Left ventricle myocardium inferior (tissue), 1 donor: ENCODE measurements around the gene NXN. TPM values are rescaled to one million over a fixed set of nuclear protein-coding genes. Genes with fewer than 3 reads are reported as not detected.

Experiments used
- DNase-seq: peaks from one replicate; pipeline ENCODE4 v3.0.0-alpha.2; 2020
- H3K27ac ChIP-seq: fragments of 200-600 bp; replicated peaks from 2 replicates; pipeline ENCODE4 v1.8.0; 2021
- H3K27me3 ChIP-seq: fragments of 200-600 bp; 2 replicates; pipeline ENCODE4 v1.8.0; 2021; ENCODE audit warnings: low read depth
- H3K36me3 ChIP-seq: fragments of 200-600 bp; 2 replicates; pipeline ENCODE4 v1.8.0; 2021
- H3K4me1 ChIP-seq: fragments of 200-600 bp; 2 replicates; pipeline ENCODE4 v1.8.0; 2021
- H3K4me3 ChIP-seq: fragments of 200-600 bp; 2 replicates; pipeline ENCODE4 v1.8.0; 2021; ENCODE audit warnings: mild to moderate bottlenecking, moderate library complexity
- H3K9me3 ChIP-seq: fragments of 200-600 bp; replicated peaks from 2 replicates; pipeline ENCODE4 v1.8.0; 2021
- intact Hi-C: fragments of 100-400 bp; cut with micrococcal nuclease; formaldehyde crosslinking; loops from one replicate; pipeline ENCODE4 v1.11.0; 2022
- total RNA-seq: library from RNA; stranded (reverse); fragmentation: NEBNext Ultra II Directional; extraction: Animal tissue kit (Norgen Biotek cat#: 25700); gene quantifications from one replicate; pipeline ENCODE4 v1.2.1, GENCODE V29; 2021
- TF ChIP-seq, protein P1 (sequence below): fragments of 200-600 bp; IDR thresholded peaks from 2 replicates; pipeline ENCODE4 v1.8.0; 2021; ENCODE audit warnings: antibody characterized with exemption, mild to moderate bottlenecking, borderline replicate concordance
- donor health status: DM: no; HTN: yes; CAD: no; lungs with severe emphysema.

The NXN gene
- total RNA-seq, 1 donor from 2014 or later = 13.8 TPM

DNA sequence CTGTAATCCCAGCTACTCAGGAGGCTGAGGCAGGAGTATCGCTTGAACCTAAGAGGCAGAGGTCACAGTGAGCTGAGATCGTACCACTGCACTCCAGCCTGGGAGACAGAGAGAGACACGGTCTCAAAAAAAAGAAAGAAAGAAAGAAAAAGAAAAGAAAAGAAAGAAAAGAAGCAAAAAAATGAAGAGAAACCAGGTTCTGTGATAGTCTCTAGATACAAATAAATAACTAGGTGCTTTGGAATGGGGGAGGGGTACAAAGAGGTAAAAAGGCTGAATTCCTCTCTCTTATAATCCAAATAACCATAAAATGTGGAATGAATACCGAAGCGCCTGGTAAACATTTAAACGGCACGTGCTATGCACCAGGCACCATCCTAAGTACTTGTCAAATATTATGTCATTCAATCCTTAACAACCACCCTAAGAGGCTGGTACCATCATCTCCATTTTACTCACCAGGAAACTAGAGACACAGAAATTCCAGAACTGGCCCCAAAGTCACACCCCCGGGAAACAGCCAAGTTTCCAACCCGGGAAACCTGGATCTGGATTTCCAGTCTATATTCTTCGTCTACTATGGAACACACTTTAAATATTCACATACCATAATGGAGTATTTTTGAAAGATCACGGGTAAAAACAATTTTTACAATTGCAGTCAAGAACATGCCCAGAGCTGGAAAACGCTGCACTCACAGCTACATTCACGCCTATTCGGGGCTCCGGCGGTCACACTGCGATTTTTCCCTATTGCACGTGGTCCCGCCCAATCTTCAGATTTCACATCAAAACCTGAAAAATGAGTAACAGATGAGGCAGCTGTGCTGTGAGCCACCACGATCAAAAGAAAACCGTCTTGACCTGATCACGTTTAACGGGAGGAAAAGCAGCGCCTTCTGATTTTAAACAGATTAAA is 10.5 kb downstream of the NXN start:
- Histone ChIP-seq H3K9me3 (no peaks in the 10 kb centered on the region), H3K36me3 (no peaks in the 10 kb centered on the region), H3K27me3 (no peaks in the 10 kb centered on the region), H3K4me3 (no peak overlapping the region), H3K27ac (no peak overlapping the region), H3K4me1 (peaks cover 9% of the 10 kb centered on the region)
- intact Hi-C loops = no loop called here
- TF ChIP-seq, protein P1, sequence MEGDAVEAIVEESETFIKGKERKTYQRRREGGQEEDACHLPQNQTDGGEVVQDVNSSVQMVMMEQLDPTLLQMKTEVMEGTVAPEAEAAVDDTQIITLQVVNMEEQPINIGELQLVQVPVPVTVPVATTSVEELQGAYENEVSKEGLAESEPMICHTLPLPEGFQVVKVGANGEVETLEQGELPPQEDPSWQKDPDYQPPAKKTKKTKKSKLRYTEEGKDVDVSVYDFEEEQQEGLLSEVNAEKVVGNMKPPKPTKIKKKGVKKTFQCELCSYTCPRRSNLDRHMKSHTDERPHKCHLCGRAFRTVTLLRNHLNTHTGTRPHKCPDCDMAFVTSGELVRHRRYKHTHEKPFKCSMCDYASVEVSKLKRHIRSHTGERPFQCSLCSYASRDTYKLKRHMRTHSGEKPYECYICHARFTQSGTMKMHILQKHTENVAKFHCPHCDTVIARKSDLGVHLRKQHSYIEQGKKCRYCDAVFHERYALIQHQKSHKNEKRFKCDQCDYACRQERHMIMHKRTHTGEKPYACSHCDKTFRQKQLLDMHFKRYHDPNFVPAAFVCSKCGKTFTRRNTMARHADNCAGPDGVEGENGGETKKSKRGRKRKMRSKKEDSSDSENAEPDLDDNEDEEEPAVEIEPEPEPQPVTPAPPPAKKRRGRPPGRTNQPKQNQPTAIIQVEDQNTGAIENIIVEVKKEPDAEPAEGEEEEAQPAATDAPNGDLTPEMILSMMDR = no peak
- no peak for DNase-seq

DNA sequence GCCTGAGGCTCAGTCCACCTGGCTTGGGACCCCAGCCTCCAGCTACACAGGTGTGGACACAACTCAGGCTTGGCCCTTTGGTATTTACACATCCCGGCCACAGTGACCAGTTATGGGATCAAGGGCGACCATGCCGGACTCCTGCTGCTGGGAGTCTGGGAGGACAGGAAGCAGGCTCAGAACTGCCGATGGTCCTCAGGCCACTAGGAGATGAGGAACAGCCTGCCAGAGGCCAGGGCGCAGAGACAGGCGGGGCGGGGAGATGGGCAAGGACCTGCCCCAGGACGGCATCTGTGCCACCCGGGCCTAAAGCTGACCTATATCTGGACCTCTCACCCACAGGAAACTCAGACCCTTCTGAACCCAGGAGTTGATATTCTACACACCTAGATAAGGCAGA is 12.5 kb downstream of the NXN start:
- intact Hi-C loops = no loop called here
- no peak overlapping the region for H3K27ac ChIP-seq
- H3K36me3 ChIP-seq = no peaks in the 10 kb centered on the region
- H3K4me1 ChIP-seq = peaks cover 9% of the 10 kb centered on the region
- TF ChIP-seq, protein P1 = no peak
- H3K4me3 ChIP-seq = no peak overlapping the region
- H3K9me3 ChIP-seq = no peaks in the 10 kb centered on the region
- no peak for DNase-seq
- no peaks in the 10 kb centered on the region for H3K27me3 ChIP-seq

DNA sequence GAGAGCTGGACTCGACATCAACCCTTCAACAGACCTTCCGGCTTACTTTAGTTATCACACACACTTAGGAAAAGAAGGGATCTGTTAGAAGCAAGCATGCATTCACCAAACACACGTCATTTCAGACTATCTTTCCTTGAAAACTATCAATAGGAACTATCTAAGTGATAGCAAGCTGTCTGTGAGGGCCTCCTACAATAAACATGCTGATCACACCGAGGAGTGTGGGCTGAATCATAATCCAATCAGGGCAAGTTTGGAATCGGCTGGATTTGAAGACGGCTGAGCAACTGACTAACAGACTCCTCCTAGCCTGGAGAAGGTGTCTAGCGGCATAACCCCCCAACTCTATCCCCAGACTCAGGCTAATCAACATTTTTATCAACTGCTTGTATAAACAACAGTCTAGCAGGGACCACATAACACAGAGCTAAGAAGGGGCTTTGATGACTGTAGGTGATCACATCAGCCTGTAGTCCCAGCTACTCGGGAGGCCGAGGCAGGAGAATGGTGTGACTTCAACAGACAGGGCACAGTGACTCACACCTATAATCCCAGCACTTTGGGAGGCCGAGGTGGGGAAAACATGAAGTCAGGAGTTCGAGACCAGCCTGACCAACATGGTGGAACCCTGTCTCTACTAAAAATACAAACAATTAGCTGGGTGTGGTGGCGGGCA is 14.1 kb downstream of the NXN start:
- no peak for DNase-seq
- TF ChIP-seq, protein P1 = no peak
- intact Hi-C loops = no loop called here
- H3K36me3 ChIP-seq = no peaks in the 10 kb centered on the region
- H3K27me3 ChIP-seq = no peaks in the 10 kb centered on the region
- H3K27ac ChIP-seq = no peak overlapping the region
- no peaks in the 10 kb centered on the region for H3K9me3 ChIP-seq
- H3K4me1 ChIP-seq = peaks cover 9% of the 10 kb centered on the region
- H3K4me3 ChIP-seq = no peak overlapping the region

DNA sequence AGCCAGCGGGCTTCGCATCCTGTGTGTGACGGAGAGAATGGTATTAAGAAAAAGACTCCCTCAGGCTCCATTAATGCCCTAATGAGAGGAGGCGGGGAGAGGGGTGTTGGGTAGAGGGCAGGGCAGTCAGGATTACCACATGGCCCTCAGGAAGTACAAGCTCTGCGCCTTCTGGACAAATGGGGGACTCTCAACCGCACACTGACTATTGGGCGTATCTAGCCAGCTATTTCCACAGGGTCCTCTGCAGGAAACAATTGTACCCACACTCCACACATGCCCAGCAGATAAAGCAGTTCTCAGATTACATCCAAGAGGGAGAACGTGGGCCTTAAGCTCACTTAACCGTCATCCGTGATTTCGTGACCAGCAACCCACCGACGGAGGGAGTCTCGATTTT is 14.7 kb downstream of the NXN start:
- no peak for DNase-seq
- Histone ChIP-seq H3K27me3 (no peaks in the 10 kb centered on the region), H3K36me3 (no peaks in the 10 kb centered on the region), H3K4me3 (no peak overlapping the region), H3K27ac (no peak overlapping the region), H3K4me1 (peaks cover 9% of the 10 kb centered on the region), H3K9me3 (no peaks in the 10 kb centered on the region)
- intact Hi-C loops = no loop called here
- TF ChIP-seq, protein P1 = no peak

DNA sequence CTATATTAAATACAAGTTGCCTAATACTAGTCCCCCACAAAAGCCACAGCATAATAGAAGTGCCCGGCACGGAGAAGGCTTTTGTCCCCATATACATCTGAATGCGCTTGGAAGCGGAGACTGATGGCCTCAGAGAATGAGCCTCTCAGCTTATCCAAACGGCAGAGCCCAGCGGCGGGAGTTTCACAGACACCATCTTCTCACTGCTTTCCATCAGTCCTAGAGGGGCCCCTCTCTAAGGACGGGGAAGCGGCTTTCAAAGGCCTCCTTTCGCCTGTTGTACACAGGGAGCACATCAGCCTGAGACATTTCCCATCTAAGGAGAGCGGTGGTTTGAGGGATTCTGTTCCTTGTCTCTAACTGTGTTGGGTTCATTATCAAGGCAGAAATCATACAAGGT is 16.9 kb downstream of the NXN start:
- Histone ChIP-seq H3K9me3 (no peaks in the 10 kb centered on the region), H3K4me3 (no peak overlapping the region), H3K36me3 (no peaks in the 10 kb centered on the region), H3K27me3 (no peaks in the 10 kb centered on the region), H3K4me1 (peaks cover 15% of the 10 kb centered on the region), H3K27ac (no peak overlapping the region)
- intact Hi-C loops = no loop called here
- TF ChIP-seq, protein P1 = no peak
- DNase-seq = no peak
